ENCODE results near the gene SYNE2.
"Not testable (repeated sequence)": the region's sequence is repeated elsewhere in the genome, so short reads cannot be mapped to it uniquely, and the experiment has no call there.

The SYNE2 gene

GRCh38 chr14:64012003-64012402 lies 159.2 kb downstream of the SYNE2 start:
- no peak for DNase-seq (ENCODE audit: low read depth, low spot score)

GRCh38 chr14:64012720-64013119 lies 159.9 kb downstream of the SYNE2 start:
- DNase-seq (ENCODE audit: low read depth, low spot score) = no peak

- DNase-seq (ENCODE audit: low read depth, low spot score) = no peak
Measured at GRCh38 chr14:64025479-64025878, 172.7 kb downstream of the SYNE2 start.

GRCh38 chr14:64026600-64026999 lies 173.8 kb downstream of the SYNE2 start:
- no peak for DNase-seq (ENCODE audit: low read depth, low spot score)

GRCh38 chr14:64035143-64035542 lies 182.3 kb downstream of the SYNE2 start:
- DNase-seq (ENCODE audit: low read depth, low spot score) = no peak

- not testable (repeated sequence) for DNase-seq (ENCODE audit: low read depth, low spot score)
Measured at GRCh38 chr14:64037869-64038745, 185.3 kb downstream of the SYNE2 start.

GRCh38 chr14:64038841-64039542 lies 186.2 kb downstream of the SYNE2 start:
- DNase-seq (ENCODE audit: low read depth, low spot score) = no peak

GRCh38 chr14:64040044-64040443 lies 187.2 kb downstream of the SYNE2 start:
- DNase-seq (ENCODE audit: low read depth, low spot score) = no peak

- DNase-seq (ENCODE audit: low read depth, low spot score) = not testable (repeated sequence)
Measured at GRCh38 chr14:64043296-64043695, 190.5 kb downstream of the SYNE2 start.

- DNase-seq (ENCODE audit: low read depth, low spot score) = no peak
Measured at GRCh38 chr14:64045091-64045490, 192.3 kb downstream of the SYNE2 start.

GRCh38 chr14:64049616-64050381 lies 197.0 kb downstream of the SYNE2 start:
- DNase-seq (ENCODE audit: low read depth, low spot score) = no peak

GRCh38 chr14:64053694-64054669 lies 201.2 kb downstream of the SYNE2 start:
- no peak for DNase-seq (ENCODE audit: low read depth, low spot score)

GRCh38 chr14:64059454-64060198 lies 206.8 kb downstream of the SYNE2 start:
- no peak for DNase-seq (ENCODE audit: low read depth, low spot score)

- DNase-seq (ENCODE audit: low read depth, low spot score) = no peak
Measured at GRCh38 chr14:64060199-64060545, 207.4 kb downstream of the SYNE2 start.

GRCh38 chr14:64060648-64061096 lies 207.9 kb downstream of the SYNE2 start:
- no peak for DNase-seq (ENCODE audit: low read depth, low spot score)

- no peak for DNase-seq (ENCODE audit: low read depth, low spot score)
Measured at GRCh38 chr14:64061115-64061514, 208.3 kb downstream of the SYNE2 start.

- no peak for DNase-seq (ENCODE audit: low read depth, low spot score)
Measured at GRCh38 chr14:64061706-64062105, 208.9 kb downstream of the SYNE2 start.

GRCh38 chr14:64062381-64063115 lies 209.7 kb downstream of the SYNE2 start:
- no peak for DNase-seq (ENCODE audit: low read depth, low spot score)

- no peak for DNase-seq (ENCODE audit: low read depth, low spot score)
Measured at GRCh38 chr14:64064447-64064846, 211.6 kb downstream of the SYNE2 start.
